NCI-H526 (cell line): ENCODE results near the gene GDF10.

ENCODE experiments used
- DNase-seq, 2 experiments: peaks; one replicate each; lab custom pipeline; 2025; lab: John Stamatoyannopoulos, UW

The GDF10 gene

DNA sequence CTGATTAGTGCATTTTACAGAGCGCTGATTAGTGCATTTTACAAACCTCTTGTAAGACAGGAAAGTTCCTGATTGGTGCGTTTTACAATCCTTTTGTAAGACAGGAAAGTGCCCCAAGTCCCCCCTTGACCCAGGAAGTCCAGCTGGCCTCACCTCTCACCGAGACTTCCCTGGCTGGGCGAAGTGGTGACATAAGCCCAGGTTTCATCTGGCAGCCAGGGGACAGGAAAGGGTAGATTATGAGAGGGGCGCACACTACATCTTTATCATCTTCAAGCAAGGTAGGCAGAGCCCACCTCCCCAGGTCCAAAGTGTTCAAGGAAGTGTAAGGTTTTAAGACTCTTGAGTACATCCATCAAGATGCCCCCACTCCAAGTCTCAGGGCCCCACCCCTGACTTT, 5.5 kb upstream of the GDF10 start:
- DNase-seq, result no peak

GRCh38 chr10:47295411-47295810, 4.6 kb upstream of the GDF10 start:
- no peak for DNase-seq

- DNase-seq, result no peak
These were observed 3.7 kb upstream of the GDF10 start for GRCh38 chr10:47296156-47296894.

DNA sequence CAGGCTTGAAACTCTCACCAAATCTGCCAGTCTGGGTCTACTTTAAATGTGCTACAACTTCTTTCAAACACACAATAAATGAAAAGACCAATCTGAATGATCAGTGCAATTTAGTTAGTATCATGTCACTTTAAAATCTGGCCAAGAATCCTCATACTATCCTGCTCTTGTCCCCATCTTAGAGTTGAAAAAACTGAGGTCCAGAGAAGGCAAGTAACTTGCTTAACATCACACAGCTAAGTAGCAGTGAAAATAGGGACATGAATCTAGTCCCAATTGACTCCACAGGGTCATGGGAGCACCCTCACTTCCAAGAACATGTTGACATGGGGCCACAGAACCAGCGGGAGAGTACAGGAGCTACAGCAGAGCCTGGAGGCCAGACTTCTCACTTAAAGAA, 3.1 kb upstream of the GDF10 start:
- no peak for DNase-seq

GRCh38 chr10:47297866-47298540, 2.0 kb upstream of the GDF10 start:
- DNase-seq, result no peak

DNA sequence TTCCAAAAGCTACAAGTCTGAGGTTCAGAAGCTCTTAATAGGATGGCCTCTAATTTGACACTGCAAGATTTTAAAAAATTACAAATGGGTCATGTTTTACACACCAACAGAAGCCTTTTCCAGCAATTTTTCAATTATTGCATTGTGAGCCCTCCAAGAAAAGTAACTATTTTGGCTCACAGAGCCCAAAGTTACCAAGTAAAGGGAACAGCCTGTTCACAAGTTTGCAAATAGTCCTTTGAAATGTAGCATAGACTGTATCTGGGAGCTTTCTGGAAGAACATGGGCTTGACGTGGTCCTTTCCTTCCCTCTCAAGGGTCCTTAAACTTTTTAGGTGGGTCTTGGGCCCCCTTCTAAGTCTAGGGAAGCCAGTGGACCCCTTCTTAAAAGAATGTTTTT, 1.3 kb upstream of the GDF10 start:
- no peak for DNase-seq

DNA sequence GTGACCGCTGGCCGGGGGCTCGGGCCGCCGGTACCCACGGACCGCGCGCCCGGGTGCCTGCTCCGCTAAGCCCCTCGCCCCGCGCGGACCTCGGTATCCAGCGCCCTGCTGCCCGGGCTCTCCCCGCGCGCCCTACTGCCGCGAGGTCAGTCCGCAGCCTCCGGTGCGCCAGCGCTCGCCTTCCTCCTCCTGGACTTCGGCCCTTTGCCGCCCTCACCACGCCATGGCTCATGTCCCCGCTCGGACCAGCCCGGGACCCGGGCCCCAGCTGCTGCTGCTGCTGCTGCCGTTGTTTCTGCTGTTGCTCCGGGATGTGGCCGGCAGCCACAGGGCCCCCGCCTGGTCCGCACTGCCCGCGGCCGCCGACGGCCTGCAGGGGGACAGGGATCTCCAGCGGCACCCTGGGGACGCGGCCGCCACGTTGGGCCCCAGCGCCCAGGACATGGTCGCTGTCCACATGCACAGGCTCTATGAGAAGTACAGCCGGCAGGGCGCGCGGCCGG, 483 bp downstream of the GDF10 start:
- DNase-seq, result peak in 1 of 2 experiments; percentile 5

DNA sequence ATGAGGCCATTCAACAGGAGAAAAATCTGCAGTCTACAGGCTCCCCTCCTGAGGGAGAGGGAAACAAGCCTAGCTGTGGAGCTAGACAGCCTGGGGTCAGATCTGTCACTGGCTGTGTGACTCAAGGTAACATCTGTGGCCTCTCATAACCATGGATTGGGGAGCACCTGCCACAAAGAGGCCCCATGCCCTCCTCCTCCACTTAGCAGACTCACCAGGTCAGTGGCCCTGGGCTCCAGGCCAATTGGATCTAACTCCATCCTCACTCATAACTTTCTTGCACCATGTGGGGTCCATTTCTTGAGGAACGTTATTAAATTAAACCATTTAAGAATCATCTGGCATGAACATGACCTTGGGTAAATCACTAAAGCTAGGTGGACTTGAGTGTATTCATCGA, 1.8 kb downstream of the GDF10 start:
- DNase-seq, result no peak

GRCh38 chr10:47303105-47303504, 3.1 kb downstream of the GDF10 start:
- DNase-seq, result no peak

GRCh38 chr10:47303866-47304265, 3.9 kb downstream of the GDF10 start:
- DNase-seq, result no peak

DNA sequence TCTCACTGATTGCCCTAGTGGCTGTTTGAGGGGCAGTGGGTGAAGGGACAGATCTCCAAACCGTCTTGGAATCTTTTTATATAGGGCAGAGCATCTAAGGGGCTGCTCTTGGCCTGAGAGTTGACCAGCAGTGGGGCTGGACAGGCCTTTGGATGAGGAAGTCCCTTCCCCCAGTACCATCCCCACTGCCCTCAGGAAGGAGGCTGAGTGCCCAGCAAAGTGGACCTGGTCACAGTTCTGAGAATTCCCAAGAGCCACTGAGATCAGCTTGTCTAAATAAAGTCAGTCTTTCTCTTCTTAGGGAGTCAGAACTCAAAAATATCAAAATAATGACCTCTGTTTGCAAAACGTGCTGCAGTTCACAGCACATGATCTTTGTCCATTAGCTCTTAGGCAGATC, 5.6 kb downstream of the GDF10 start:
- no peak for DNase-seq

DNA sequence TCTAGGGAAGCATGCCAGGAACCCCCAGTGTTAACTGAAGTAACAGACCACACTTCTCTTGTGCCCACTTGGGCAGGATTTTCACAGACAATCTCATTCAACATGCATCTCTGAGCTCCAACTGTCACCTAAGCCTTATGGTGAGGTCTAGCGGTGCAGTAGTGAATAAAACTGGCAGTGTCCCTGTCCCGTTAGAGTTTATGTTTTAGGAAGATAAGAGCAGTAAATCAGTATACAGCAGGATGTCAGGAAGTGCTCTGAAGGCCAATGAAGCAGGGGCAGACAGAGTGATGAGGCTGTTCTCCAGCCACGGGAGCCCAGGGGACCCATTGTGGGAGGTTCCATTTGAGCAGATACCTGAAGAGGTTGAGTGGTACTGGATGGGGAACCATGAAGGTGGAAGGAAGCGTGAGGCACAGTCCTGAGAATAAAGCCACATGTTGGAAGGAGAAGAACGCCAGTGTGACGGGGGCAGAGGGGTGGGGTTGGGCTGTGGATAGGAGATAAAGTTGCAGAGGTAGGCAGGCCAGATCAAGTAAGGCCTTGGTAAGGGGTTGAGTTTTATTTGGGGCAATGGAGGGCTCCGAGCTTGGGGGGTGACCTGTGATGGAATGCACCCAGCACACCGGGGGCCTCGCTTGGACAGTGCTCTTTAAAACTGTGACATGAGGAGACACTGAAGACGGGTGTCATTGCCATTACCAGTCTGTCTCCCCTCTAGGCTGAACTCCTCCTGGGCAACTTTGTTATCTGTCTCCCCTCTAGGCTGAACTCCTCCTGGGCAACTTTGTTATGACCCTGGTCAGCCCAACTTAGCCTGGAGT, 6.6 kb downstream of the GDF10 start:
- no peak for DNase-seq

DNA sequence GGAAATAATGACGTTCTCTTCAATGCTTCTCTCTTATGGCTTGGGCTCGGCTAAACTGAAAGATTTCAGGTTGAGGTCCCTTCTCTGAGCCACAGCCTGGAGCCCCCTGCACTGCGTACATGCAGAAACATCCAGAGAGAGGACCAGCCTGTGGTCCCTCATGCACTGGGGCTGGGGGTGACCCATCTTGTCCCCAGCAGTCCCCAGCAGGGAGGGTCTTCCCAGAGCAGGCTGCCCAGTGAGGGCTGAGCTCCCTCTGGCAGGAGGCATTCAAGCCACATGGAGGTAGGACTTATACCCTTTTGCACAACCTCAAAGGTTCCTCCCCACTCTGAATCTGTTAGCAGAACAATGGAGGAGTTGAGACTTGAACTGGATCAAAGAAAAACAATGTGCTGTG, 7.4 kb downstream of the GDF10 start:
- DNase-seq, result no peak

DNA sequence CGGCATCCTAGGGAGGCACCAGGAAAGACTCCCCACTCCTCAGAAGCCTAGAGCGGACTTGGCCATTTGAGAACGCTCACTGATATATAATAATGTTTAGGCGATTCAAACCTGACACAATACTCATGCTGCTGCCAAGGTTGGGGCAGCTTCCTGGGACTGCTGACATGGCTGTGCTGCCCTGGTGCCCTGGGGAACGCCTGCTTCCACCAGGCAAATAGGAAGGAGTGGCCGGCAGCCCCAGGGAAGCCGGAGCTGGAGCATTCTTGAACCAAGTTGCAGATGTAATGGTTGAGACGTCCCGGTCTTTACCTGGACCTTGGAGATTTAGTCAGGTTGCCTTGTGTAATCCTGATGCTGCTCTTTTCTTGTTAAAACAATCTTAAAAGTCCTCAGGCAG, 8.8 kb downstream of the GDF10 start:
- DNase-seq, result no peak

DNA sequence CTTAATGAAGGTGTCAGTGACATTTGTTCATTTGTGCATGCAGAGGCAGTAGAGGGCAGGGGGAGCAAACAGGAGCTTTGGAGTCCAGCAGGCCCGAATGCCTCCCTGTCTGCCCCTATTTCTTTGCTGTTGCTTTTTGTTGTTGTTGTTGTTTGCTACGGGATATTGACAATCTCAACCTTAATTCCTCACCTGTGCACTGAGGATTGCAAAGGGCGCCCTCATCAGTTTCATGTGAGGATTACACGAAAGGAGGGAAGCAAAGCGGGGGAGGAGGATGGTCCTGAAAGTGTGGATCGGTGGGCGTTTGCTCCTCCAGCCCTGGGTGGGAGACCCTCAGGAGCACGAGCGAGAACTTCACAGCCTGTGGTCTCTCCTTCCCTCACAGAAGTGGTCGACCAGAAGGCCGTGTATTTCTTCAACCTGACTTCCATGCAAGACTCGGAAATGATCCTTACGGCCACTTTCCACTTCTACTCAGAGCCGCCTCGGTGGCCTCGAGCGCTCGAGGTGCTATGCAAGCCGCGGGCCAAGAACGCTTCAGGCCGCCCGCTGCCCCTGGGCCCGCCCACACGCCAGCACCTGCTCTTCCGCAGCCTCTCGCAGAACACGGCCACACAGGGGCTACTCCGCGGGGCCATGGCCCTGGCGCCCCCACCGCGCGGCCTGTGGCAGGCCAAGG, 9.6 kb downstream of the GDF10 start:
- no peak for DNase-seq

DNA sequence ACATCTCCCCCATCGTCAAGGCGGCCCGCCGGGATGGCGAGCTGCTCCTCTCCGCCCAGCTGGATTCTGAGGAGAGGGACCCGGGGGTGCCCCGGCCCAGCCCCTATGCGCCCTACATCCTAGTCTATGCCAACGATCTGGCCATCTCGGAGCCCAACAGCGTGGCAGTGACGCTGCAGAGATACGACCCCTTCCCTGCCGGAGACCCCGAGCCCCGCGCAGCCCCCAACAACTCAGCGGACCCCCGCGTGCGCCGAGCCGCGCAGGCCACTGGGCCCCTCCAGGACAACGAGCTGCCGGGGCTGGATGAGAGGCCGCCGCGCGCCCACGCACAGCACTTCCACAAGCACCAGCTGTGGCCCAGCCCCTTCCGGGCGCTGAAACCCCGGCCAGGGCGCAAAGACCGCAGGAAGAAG, 10.1 kb downstream of the GDF10 start:
- no peak for DNase-seq

- DNase-seq, result peak in 1 of 2 experiments; percentile 13
These were observed 11.4 kb downstream of the GDF10 start for GRCh38 chr10:47311193-47311931.

- DNase-seq, result peak; percentile 49 to 80
These were observed 12.1 kb downstream of the GDF10 start for GRCh38 chr10:47311932-47312662.

DNA sequence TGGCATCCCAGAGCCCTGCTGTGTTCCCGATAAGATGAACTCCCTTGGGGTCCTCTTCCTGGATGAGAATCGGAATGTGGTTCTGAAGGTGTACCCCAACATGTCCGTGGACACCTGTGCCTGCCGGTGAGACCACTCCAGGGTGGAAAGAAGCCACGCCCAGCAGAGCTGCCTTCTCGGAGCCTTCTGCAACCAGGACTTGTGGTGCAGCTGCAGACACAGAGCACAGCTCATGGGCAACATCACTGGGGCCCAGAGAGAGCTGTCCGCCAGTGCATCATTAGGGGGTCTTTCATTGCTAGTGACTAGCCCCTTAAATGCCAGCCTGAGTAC, 12.6 kb downstream of the GDF10 start:
- DNase-seq, result no peak

GRCh38 chr10:47314416-47314970, 14.5 kb downstream of the GDF10 start:
- no peak for DNase-seq

- DNase-seq, result no peak
These were observed 15.4 kb downstream of the GDF10 start for GRCh38 chr10:47315421-47315820.
